Smooth muscle cell (in vitro differentiated cells): ENCODE measurements around the gene ACACA. TPM values are rescaled to one million over a fixed set of nuclear protein-coding genes. Genes with fewer than 3 reads are reported as not detected.

Experiments used
- DNase-seq: peaks from one replicate; lab custom pipeline; 2025; ENCODE audit not compliant: unreplicated experiment; lab: John Stamatoyannopoulos, UW
- H2AFZ ChIP-seq: fragments of 200-600 bp; sonication (generic); 2 replicates; pipeline ENCODE4 v1.6.0; 2016; ENCODE audit warnings: antibody characterized with exemption, low read depth, mild to moderate bottlenecking
- H3F3A ChIP-seq: fragments of 200-600 bp; sonication (generic); 2 replicates; pipeline ENCODE4 v1.6.0; 2017; ENCODE audit warnings: antibody characterized with exemption, low read depth
- H3K27ac ChIP-seq: fragments of 200-600 bp; sonication (generic); 2 replicates; pipeline ENCODE4 v1.5.1; 2016; ENCODE audit warnings: low read depth, mild to moderate bottlenecking
- H3K27me3 ChIP-seq: fragments of 200-600 bp; sonication (generic); 2 replicates; pipeline ENCODE4 v1.6.1; 2016; ENCODE audit warnings: low read depth, mild to moderate bottlenecking
- H3K36me3 ChIP-seq: fragments of 200-600 bp; sonication (generic); 2 replicates; pipeline ENCODE4 v1.5.1; 2016; ENCODE audit warnings: low read depth
- H3K4me1 ChIP-seq: fragments of 200-600 bp; sonication (generic); 2 replicates; pipeline ENCODE4 v1.5.1; 2016; ENCODE audit warnings: low read depth
- H3K4me2 ChIP-seq: fragments of 200-600 bp; sonication (generic); 2 replicates; pipeline ENCODE4 v1.6.0; 2016; ENCODE audit warnings: mild to moderate bottlenecking
- H3K4me3 ChIP-seq: fragments of 200-600 bp; sonication (generic); 2 replicates; pipeline ENCODE4 v1.5.1; 2016; ENCODE audit warnings: mild to moderate bottlenecking
- H3K79me2 ChIP-seq: fragments of 200-600 bp; sonication (generic); 2 replicates; pipeline ENCODE4 v1.6.0; 2016; ENCODE audit warnings: low read depth, mild to moderate bottlenecking
- H3K9ac ChIP-seq: fragments of 200-600 bp; sonication (generic); 2 replicates; pipeline ENCODE4 v1.6.0; 2016; ENCODE audit warnings: low read depth
- H3K9me3 ChIP-seq: fragments of 200-600 bp; sonication (generic); replicated peaks from 2 replicates; pipeline ENCODE4 v1.5.1; 2016; ENCODE audit warnings: low read depth
- H4K20me1 ChIP-seq: fragments of 200-600 bp; sonication (generic); 2 replicates; pipeline ENCODE4 v1.6.0; 2016; ENCODE audit warnings: low read depth
- CTCF ChIP-seq: fragments of 200-600 bp; sonication (generic); IDR thresholded peaks from 2 replicates; pipeline ENCODE4 v1.5.1; 2017; ENCODE audit warnings: borderline replicate concordance, mild to moderate bottlenecking, antibody characterized with exemption; ENCODE audit not compliant: insufficient read depth, poor library complexity, severe bottlenecking
- WGBS: methylation state at CpG from one replicate; pipeline ENCODE4 v1.1.7; 2016; ENCODE audit warnings: low lambda C conversion rate; 5-methylcytosine and 5-hydroxymethylcytosine counted together
- polyA plus RNA-seq: library from polyadenylated mRNA; unstranded; fragments of >200 nt; fragmentation: Nextera tagmentation; extraction: Ambion mirVana; gene quantifications from 2 replicates; pipeline ENCODE4 v1.2.1, GENCODE V29; 2016
- total RNA-seq: library from RNA; depleted of rRNA; stranded (reverse); fragments of >200 nt; gene quantifications from 2 replicates; pipeline ENCODE4 v1.2.3, GENCODE V29; 2014

ACACA gene
- total and polyA plus RNA-seq, 2 experiments from 2014 or later: 16.4 to 33.9 TPM

DNA sequence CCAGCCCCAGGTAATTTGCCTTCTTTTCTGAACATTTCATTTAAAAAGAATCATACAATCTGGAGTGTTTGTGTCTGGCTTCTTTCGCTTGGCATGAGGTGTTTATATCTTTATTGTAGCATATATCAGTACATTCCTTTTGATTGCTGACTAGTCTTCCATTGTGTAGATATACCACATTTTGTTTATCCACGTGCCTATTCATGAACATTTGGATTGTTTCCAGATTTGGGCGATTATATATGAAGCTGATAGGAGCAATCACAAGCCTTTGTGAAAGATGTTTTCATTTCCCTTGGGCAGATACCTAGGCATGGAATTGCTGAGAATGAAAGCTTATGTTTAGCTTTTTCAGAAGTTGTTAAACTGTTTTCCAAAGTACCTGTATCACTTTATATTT lies 337.5 kb downstream of the ACACA start:
- no peaks in the 10 kb centered on the region for H4K20me1 ChIP-seq
- H3K27me3 ChIP-seq: no peaks in the 10 kb centered on the region
- WGBS: 96% methylated on average over 3 of the region's 3 CpGs
- no peaks in the 10 kb centered on the region for H3K36me3 ChIP-seq
- H3K9ac ChIP-seq: no peak overlapping the region
- TF ChIP-seq CTCF: no peak
- no peak overlapping the region for H2AFZ ChIP-seq
- H3K4me3 ChIP-seq: no peak overlapping the region
- H3F3A ChIP-seq: no peaks in the 10 kb centered on the region
- no peaks in the 10 kb centered on the region for H3K79me2 ChIP-seq
- no peaks in the 10 kb centered on the region for H3K9me3 ChIP-seq
- H3K4me2 ChIP-seq: no peak overlapping the region
- no peaks in the 10 kb centered on the region for H3K4me1 ChIP-seq
- DNase-seq: no peak
- no peak overlapping the region for H3K27ac ChIP-seq

- H3K9me3 ChIP-seq: no peaks in the 10 kb centered on the region
- DNase-seq: no peak
- no peaks in the 10 kb centered on the region for H3K36me3 ChIP-seq
- H2AFZ ChIP-seq: no peak overlapping the region
- no peak overlapping the region for H3K9ac ChIP-seq
- H3F3A ChIP-seq: no peaks in the 10 kb centered on the region
- H3K79me2 ChIP-seq: no peaks in the 10 kb centered on the region
- TF ChIP-seq CTCF: no peak
- no peaks in the 10 kb centered on the region for H4K20me1 ChIP-seq
- no peak overlapping the region for H3K4me3 ChIP-seq
- WGBS: 72% methylated on average over 10 of the region's 10 CpGs
- H3K4me2 ChIP-seq: no peak overlapping the region
- no peaks in the 10 kb centered on the region for H3K4me1 ChIP-seq
- no peaks in the 10 kb centered on the region for H3K27me3 ChIP-seq
- no peak overlapping the region for H3K27ac ChIP-seq
Measured at GRCh38 chr17:37068266-37068665, 338.4 kb downstream of the ACACA start.

DNA sequence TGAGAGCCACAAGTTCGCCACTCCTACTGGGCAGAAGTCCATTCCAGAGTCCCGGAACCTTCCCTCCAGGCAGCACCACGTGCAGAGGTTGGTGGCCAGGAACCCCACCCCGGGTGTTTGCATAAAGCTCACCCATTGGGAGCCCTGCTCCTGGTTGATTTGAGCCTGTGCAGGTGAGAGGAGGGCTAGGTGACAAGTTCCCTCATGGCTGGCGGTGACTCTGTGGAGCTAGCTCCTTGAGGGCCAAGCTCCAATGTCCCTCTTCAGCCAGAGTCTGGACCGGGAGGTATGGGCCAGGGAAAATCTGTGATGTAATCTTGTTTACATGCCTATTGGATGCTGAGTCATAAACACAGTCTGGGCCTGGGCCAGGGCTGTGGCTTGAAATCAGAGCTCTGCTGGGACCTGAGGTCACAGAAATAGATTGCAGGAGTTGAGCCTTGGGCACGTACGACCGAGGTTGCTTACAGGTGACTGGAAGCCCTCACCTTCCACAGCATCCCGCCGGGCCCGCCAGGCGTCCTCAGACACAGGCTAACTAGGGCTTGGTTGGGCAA lies 339.0 kb downstream of the ACACA start:
- no peak for TF ChIP-seq CTCF
- Histone ChIP-seq H3K9ac (no peak overlapping the region), H3K79me2 (no peaks in the 10 kb centered on the region), H3K27ac (no peak overlapping the region), H3K4me1 (no peaks in the 10 kb centered on the region), H3K4me3 (no peak overlapping the region), H2AFZ (no peak overlapping the region), H3F3A (no peaks in the 10 kb centered on the region), H3K27me3 (no peaks in the 10 kb centered on the region), H3K4me2 (peak overlapping the region; percentile 36), H3K9me3 (no peaks in the 10 kb centered on the region), H4K20me1 (no peaks in the 10 kb centered on the region), H3K36me3 (no peaks in the 10 kb centered on the region)
- WGBS: 51% methylated on average over 13 of the region's 13 CpGs
- no peak for DNase-seq

DNA sequence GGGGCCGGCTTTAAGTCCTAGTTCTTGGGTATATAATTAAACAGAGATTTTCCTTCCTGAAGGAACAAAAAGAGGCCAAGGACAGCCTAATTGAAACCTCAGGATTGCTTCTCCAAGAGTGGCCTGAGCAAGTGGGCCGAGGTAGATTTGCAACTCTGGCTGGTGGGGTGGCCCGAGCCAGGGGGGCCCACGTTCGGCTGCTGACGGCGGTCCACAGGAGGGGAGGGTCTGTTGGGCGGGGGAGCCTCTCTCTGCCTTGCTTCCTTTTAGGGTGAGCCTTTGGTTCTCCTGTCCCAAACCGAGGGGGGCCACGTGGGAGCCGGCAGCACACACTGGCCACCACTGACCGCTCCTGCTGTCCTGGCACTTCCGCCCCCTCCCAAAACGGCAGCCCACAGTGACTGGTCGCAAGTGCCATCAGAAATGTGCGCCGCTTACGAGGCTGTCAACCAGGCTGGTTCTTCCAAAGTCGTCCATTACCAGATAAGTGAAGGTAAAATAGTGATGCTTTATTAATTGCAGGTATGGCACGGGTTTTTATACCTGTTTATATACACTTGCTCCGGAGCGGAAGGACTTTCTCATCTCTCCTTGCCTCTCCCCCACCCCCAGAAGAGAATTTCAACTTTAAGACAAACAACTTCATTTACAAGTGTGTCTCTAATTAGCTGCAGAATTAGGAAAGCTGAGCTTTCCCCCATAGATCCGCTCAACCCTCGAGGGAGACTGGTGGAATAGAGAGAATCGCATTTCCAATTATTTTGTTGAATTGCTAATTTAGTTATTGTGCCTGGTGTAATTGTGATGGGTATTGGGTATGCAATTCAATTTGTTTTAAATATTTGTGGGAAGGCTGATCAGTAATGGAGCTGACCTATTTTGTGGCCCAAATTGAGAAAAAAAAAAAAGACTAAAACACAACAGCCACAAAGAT lies 340.0 kb downstream of the ACACA start:
- H2AFZ ChIP-seq: no peak overlapping the region
- no peaks in the 10 kb centered on the region for H3K9me3 ChIP-seq
- H3K4me1 ChIP-seq: no peaks in the 10 kb centered on the region
- H3K36me3 ChIP-seq: no peaks in the 10 kb centered on the region
- DNase-seq: no peak
- no peak overlapping the region for H3K4me3 ChIP-seq
- H3K9ac ChIP-seq: no peak overlapping the region
- no peaks in the 10 kb centered on the region for H3K79me2 ChIP-seq
- no peaks in the 10 kb centered on the region for H4K20me1 ChIP-seq
- no peak for TF ChIP-seq CTCF
- WGBS: 72% methylated on average over 21 of the region's 25 CpGs
- no peak overlapping the region for H3K4me2 ChIP-seq
- no peaks in the 10 kb centered on the region for H3K27me3 ChIP-seq
- no peak overlapping the region for H3K27ac ChIP-seq
- H3F3A ChIP-seq: no peaks in the 10 kb centered on the region
